ENCODE results near the gene STRIP1. TPM values are rescaled to one million over a fixed set of nuclear protein-coding genes. Genes with fewer than 3 reads are reported as not detected.
A peak's percentile ranks its signal among the peaks of the same experiment; 100 is the strongest.

The STRIP1 gene
- total RNA-seq, 1 donor = 51.4 TPM

DNA sequence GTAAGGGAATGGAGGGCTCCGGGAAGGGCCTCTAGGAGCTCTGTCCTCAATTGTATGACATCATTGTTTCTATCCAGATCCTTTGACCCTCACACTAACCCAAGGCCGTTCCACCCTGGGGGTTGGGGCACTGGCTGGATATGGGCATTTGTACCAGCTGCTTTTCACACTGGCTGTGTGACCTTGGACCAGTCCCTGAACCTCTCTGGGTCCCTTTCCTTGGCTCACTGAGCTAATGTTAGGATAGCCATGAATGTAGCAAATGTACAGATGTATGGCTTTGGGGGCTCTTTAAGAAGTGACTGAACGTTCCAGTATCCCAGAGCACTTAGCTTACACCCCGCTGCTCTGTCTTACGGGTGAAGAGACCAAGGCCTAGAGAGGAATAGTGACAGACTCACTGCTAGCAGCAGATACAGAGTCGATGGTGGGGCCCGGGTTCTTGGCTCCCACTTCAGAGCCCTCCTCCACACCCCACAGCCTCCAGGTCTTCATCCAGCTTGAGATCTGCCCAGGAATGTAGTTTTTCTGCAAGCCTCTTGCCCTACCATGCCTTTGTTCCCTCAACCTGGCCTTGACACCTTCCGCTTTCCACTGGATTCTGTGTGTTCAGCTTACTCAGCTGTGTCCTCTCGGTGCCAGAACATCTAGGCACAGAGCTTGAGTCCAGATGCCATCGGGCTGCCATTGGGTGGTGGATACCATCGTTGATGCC, 63.2 kb downstream of the STRIP1 start:
- H3K79me2 ChIP-seq (ENCODE audit: insufficient read depth, low read length) = no peaks in the 10 kb centered on the region
- H3K4me1 ChIP-seq (ENCODE audit: insufficient read depth, low read length) = peaks cover 9% of the 10 kb centered on the region
- no peak overlapping the region for H2AFZ ChIP-seq (ENCODE audit: low read length)
- TF ChIP-seq, protein P1, sequence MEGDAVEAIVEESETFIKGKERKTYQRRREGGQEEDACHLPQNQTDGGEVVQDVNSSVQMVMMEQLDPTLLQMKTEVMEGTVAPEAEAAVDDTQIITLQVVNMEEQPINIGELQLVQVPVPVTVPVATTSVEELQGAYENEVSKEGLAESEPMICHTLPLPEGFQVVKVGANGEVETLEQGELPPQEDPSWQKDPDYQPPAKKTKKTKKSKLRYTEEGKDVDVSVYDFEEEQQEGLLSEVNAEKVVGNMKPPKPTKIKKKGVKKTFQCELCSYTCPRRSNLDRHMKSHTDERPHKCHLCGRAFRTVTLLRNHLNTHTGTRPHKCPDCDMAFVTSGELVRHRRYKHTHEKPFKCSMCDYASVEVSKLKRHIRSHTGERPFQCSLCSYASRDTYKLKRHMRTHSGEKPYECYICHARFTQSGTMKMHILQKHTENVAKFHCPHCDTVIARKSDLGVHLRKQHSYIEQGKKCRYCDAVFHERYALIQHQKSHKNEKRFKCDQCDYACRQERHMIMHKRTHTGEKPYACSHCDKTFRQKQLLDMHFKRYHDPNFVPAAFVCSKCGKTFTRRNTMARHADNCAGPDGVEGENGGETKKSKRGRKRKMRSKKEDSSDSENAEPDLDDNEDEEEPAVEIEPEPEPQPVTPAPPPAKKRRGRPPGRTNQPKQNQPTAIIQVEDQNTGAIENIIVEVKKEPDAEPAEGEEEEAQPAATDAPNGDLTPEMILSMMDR (IDR thresholded peaks at IDR 0.05; ENCODE audit: extremely low read depth, low read depth, low read length) = no peak
- no peaks in the 10 kb centered on the region for H3K36me3 ChIP-seq (ENCODE audit: insufficient read depth, low read length)
- peaks cover 28% of the 10 kb centered on the region for H3K27me3 ChIP-seq (ENCODE audit: insufficient read depth, low read length)
- H4K20me1 ChIP-seq (ENCODE audit: insufficient read depth, low read length) = no peaks in the 10 kb centered on the region
- no peak overlapping the region for H3K27ac ChIP-seq (ENCODE audit: low read depth, low read length)
- DNase-seq (ENCODE audit: insufficient read length, low spot score, missing footprints) = no peak
- no peaks in the 10 kb centered on the region for H3K9me3 ChIP-seq (ENCODE audit: low read depth, low read length)
- H3K4me3 ChIP-seq (ENCODE audit: insufficient read depth, low read length) = no peak overlapping the region
- H3K4me2 ChIP-seq (ENCODE audit: insufficient read depth, low read length) = no peak overlapping the region

DNA sequence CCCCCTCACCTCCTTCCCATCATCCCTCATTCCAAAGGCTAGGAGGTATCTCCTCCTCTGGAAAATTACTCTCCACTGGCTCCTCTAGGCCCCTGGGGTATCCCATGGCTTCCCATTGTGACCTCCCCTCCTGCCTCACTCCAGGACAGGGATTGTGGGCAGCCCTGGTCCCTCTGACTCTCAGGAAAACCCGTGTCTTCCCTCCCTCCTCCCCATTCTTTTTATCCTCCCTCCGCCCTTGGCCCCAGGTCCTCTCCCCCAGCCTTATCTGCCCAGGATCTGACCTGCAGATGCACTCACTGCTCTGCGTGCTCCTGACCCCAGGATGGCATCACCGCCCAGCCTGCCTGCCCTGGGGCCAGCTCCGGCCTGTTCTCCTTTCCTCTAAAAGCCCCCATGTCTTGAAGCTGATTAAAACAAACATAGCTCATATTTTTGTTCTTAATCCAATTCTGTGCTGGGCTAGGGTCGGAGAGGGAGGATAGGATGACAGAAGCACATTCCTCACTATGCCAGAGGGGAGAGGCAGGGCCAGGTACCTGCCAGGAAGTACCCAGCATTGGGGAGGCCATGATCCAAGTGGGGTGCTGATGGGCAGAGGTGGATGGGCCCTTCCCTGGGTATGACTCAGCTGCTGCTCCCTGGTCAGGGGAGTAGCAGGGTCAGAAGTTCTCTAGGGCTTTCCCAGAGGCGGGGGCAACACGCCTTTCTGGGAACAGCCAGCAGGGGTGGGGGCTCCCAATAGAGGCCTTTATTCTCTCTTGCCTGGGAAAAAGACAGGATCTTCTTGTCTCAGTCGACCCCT, 64.0 kb downstream of the STRIP1 start:
- Histone ChIP-seq H3K9me3 (ENCODE audit: low read depth, low read length) (no peaks in the 10 kb centered on the region), H3K79me2 (ENCODE audit: insufficient read depth, low read length) (no peaks in the 10 kb centered on the region), H3K4me3 (ENCODE audit: insufficient read depth, low read length) (no peak overlapping the region), H4K20me1 (ENCODE audit: insufficient read depth, low read length) (no peaks in the 10 kb centered on the region), H3K4me2 (ENCODE audit: insufficient read depth, low read length) (no peak overlapping the region), H3K4me1 (ENCODE audit: insufficient read depth, low read length) (peaks cover 11% of the 10 kb centered on the region), H2AFZ (ENCODE audit: low read length) (no peak overlapping the region), H3K27me3 (ENCODE audit: insufficient read depth, low read length) (peaks cover 21% of the 10 kb centered on the region), H3K36me3 (ENCODE audit: insufficient read depth, low read length) (no peaks in the 10 kb centered on the region), H3K27ac (ENCODE audit: low read depth, low read length) (no peak overlapping the region)
- no peak for DNase-seq (ENCODE audit: insufficient read length, low spot score, missing footprints)
- TF ChIP-seq, protein P1 (IDR thresholded peaks at IDR 0.05; ENCODE audit: extremely low read depth, low read depth, low read length) = no peak

DNA sequence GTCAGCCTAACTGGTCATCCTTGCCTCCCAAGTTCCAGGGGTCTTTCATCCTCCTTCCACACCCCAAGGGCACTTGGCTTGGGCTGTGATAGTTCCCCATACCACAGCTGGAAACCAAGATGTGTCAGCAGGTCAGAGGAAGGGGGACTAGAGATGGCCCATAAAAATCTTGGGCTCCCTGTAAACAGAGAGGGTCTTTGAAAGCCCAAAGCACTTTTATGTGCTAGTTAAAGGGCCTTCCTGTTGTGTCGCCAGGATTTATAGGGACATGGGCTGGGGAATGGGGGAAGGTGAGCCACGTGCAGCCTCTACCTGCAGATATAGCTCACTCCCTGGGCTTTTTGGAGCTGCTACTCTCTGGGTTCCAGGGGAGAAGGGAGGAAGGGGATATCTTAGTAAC, 65.9 kb downstream of the STRIP1 start:
- no peak overlapping the region for H2AFZ ChIP-seq (ENCODE audit: low read length)
- H3K4me2 ChIP-seq (ENCODE audit: insufficient read depth, low read length) = no peak overlapping the region
- H3K4me3 ChIP-seq (ENCODE audit: insufficient read depth, low read length) = no peak overlapping the region
- no peaks in the 10 kb centered on the region for H3K79me2 ChIP-seq (ENCODE audit: insufficient read depth, low read length)
- TF ChIP-seq, protein P1 (IDR thresholded peaks at IDR 0.05; ENCODE audit: extremely low read depth, low read depth, low read length) = no peak
- no peak for DNase-seq (ENCODE audit: insufficient read length, low spot score, missing footprints)
- H4K20me1 ChIP-seq (ENCODE audit: insufficient read depth, low read length) = no peaks in the 10 kb centered on the region
- no peaks in the 10 kb centered on the region for H3K9me3 ChIP-seq (ENCODE audit: low read depth, low read length)
- no peaks in the 10 kb centered on the region for H3K36me3 ChIP-seq (ENCODE audit: insufficient read depth, low read length)
- no peak overlapping the region for H3K27ac ChIP-seq (ENCODE audit: low read depth, low read length)
- peaks cover 5% of the 10 kb centered on the region for H3K27me3 ChIP-seq (ENCODE audit: insufficient read depth, low read length)
- H3K4me1 ChIP-seq (ENCODE audit: insufficient read depth, low read length) = peaks cover 11% of the 10 kb centered on the region

DNA sequence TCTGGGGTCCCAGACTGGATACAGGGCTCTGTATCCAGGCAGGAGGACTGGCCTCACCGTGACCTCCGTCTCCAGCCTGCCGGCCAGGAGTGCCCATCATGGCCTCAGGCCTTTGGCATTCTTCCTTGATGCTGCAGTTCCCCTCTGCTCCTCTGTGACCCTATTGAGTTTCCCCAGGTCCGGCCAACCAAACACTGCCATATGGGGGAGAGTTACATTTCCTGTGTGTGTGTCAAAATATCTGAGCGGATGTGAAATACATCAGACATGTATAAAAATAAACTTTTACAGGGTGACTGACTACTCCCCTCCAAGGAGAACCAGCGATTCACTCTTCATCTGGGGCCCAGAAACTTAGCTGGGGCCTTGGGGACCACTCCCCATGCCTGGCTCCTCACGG, 67.7 kb downstream of the STRIP1 start:
- Histone ChIP-seq H2AFZ (ENCODE audit: low read length) (peak overlapping the region; percentile 85), H3K4me1 (ENCODE audit: insufficient read depth, low read length) (peaks cover 11% of the 10 kb centered on the region), H3K79me2 (ENCODE audit: insufficient read depth, low read length) (no peaks in the 10 kb centered on the region), H3K27ac (ENCODE audit: low read depth, low read length) (no peak overlapping the region), H4K20me1 (ENCODE audit: insufficient read depth, low read length) (no peaks in the 10 kb centered on the region), H3K4me3 (ENCODE audit: insufficient read depth, low read length) (no peak overlapping the region), H3K4me2 (ENCODE audit: insufficient read depth, low read length) (peak overlapping the region; percentile 39), H3K9me3 (ENCODE audit: low read depth, low read length) (no peaks in the 10 kb centered on the region), H3K27me3 (ENCODE audit: insufficient read depth, low read length) (no peaks in the 10 kb centered on the region), H3K36me3 (ENCODE audit: insufficient read depth, low read length) (no peaks in the 10 kb centered on the region)
- TF ChIP-seq, protein P1 (IDR thresholded peaks at IDR 0.05; ENCODE audit: extremely low read depth, low read depth, low read length) = no peak
- peak; percentile 90 for DNase-seq (ENCODE audit: insufficient read length, low spot score, missing footprints)

All from osteoblast (primary cell).